ENCODE results near the gene SMYD5.

GRCh38 chr2:73217826-73218225 lies 3.8 kb downstream of the SMYD5 start:
- TF ChIP-seq ZNF274 (IDR thresholded peaks at IDR 0.05; ENCODE audit: low read depth, low read length): no peak
- no peak for TF ChIP-seq SUZ12 (IDR thresholded peaks at IDR 0.05; ENCODE audit: extremely low read depth, insufficient read depth, insufficient read length)
- no peak for TF ChIP-seq YY1 (IDR thresholded peaks at IDR 0.05; ENCODE audit: insufficient read depth, insufficient read length)

All from NT2/D1 (cell line).